Endothelial cell of umbilical vein (primary cell): ENCODE measurements around the gene ASB8. TPM values are rescaled to one million over a fixed set of nuclear protein-coding genes. Genes with fewer than 3 reads are reported as not detected.

Experiments used
- BruUV-seq: library from RNA; stranded (reverse); fragments of 400-500 nt; replicated peaks from 2 replicates; lab custom pipeline; 2021; lab: Mats Ljungman, UMichigan
- CTCF ChIA-PET: fragments of 300-600, 350-600 bp; sonication (Branson Sonifier 250); formaldehyde crosslinking; loops from one replicate; lab custom pipeline; 2021; ENCODE audit warnings: antibody characterized with exemption, inconsistent platforms; lab: Charles Lee
- POLR2A ChIA-PET: fragments of 300-600, 350-600 bp; sonication (Branson Sonifier 250); formaldehyde crosslinking; loops from one replicate; lab custom pipeline; 2021; ENCODE audit warnings: antibody characterized with exemption, inconsistent platforms; lab: Charles Lee
- DNase-seq: peaks from one replicate; pipeline ENCODE4 v3.0.0-alpha.2; 2011; ENCODE audit warnings: low read depth, low spot score
- FAIRE-seq: peaks from 2 replicates; lab custom pipeline; 2011; peaks lifted over from hg19 to GRCh38; lab: Jason Lieb, UNC
- H2AFZ ChIP-seq: 2 replicates; pipeline ENCODE4 v1.6.0; 2012; ENCODE audit warnings: low read depth, low read length, control low read depth, inconsistent platforms
- H3K27ac ChIP-seq: 2 replicates; pipeline ENCODE4 v1.5.1; 2011; ENCODE audit warnings: low read depth, mild to moderate bottlenecking, control low read depth, low read length, moderate library complexity; ENCODE audit not compliant: insufficient read depth
- H3K27me3 ChIP-seq, 2 experiments: 2 replicates each; pipeline versions ENCODE4 v1.6.0 to v1.6.1; 2011; ENCODE audit warnings: low read length in 2 of 2, mixed read lengths in 1 of 2; ENCODE audit not compliant: control insufficient read depth in 2 of 2, insufficient read depth in 2 of 2
- H3K36me3 ChIP-seq, 2 experiments: 2 replicates in 1 of 2; 3 replicates in 1 of 2; pipeline ENCODE4 v1.5.1; 2011; ENCODE audit warnings: low read length in 2 of 2, mild to moderate bottlenecking in 1 of 2, moderate library complexity in 1 of 2; ENCODE audit not compliant: control insufficient read depth in 2 of 2, insufficient read depth in 2 of 2; ENCODE audit errors: extremely low read depth in 1 of 2
- H3K4me1 ChIP-seq: 3 replicates; pipeline ENCODE4 v1.5.1; 2011; ENCODE audit warnings: mild to moderate bottlenecking, low read length; ENCODE audit not compliant: control insufficient read depth, insufficient read depth; ENCODE audit errors: extremely low read depth
- H3K4me2 ChIP-seq: 2 replicates; pipeline ENCODE4 v1.6.1; 2011; ENCODE audit warnings: low read length, control low read depth, mixed read lengths; ENCODE audit not compliant: insufficient read depth
- H3K4me3 ChIP-seq, 3 experiments: fragments of 200-600 bp in 1 of 3; sonication (generic), shearing (Covaris generic) in 1 of 3; replicated peaks in 1 of 3; 2 replicates each; pipeline ENCODE4 v1.5.1; 2011 to 2016; ENCODE audit warnings: control low read depth in 3 of 3, low read length in 3 of 3, mild to moderate bottlenecking in 2 of 3, inconsistent platforms in 1 of 3, low read depth in 1 of 3, moderate library complexity in 1 of 3; ENCODE audit not compliant: insufficient read depth in 1 of 3
- H3K79me2 ChIP-seq: 2 replicates; pipeline ENCODE4 v1.6.0; 2012; ENCODE audit warnings: low read length, inconsistent platforms; ENCODE audit not compliant: control insufficient read depth, insufficient read depth
- H3K9ac ChIP-seq: replicated peaks from 2 replicates; pipeline ENCODE3; 2011; ENCODE audit warnings: low read length, control low read depth; ENCODE audit not compliant: insufficient read depth; ENCODE audit errors: extremely low read depth
- H3K9me1 ChIP-seq: replicated peaks from 3 replicates; pipeline ENCODE4 v1.6.0; 2011; ENCODE audit warnings: mild to moderate bottlenecking, low read length; ENCODE audit not compliant: control insufficient read depth, insufficient read depth; ENCODE audit errors: extremely low read depth
- H3K9me3 ChIP-seq: replicated peaks from 2 replicates; pipeline ENCODE4 v1.5.1; 2012; ENCODE audit warnings: low read length, inconsistent platforms; ENCODE audit not compliant: control insufficient read depth, insufficient read depth
- H4K20me1 ChIP-seq: replicated peaks from 2 replicates; pipeline ENCODE3; 2011; ENCODE audit warnings: mild to moderate bottlenecking, low read length; ENCODE audit not compliant: control insufficient read depth, insufficient read depth; ENCODE audit errors: extremely low read depth
- CTCF ChIP-seq, 2 donors: IDR thresholded peaks; 1 replicate in 1 of 2; 2 replicates in 1 of 2; pipeline ENCODE4 v1.5.1; 2011; ENCODE audit warnings: low read length in 2 of 2, mild to moderate bottlenecking in 2 of 2, moderate library complexity in 2 of 2, control low read depth in 1 of 2, inconsistent platforms in 1 of 2, low read depth in 1 of 2; ENCODE audit not compliant: insufficient read depth in 1 of 2; ENCODE audit errors: extremely low read depth in 1 of 2
- EZH2 ChIP-seq: IDR thresholded peaks from 2 replicates; pipeline ENCODE4 v1.6.1; 2012; ENCODE audit warnings: borderline replicate concordance, low read depth, mild to moderate bottlenecking, moderate library complexity, low read length, inconsistent platforms; ENCODE audit not compliant: severe bottlenecking
- FOS ChIP-seq: IDR thresholded peaks from 2 replicates; pipeline ENCODE4 v1.6.1; 2011; ENCODE audit warnings: mild to moderate bottlenecking, low read length, moderate library complexity, borderline replicate concordance; ENCODE audit not compliant: insufficient read depth
- GATA2 ChIP-seq: IDR thresholded peaks from 2 replicates; pipeline ENCODE4 v1.7.0; 2011; ENCODE audit warnings: low read depth, mild to moderate bottlenecking, moderate library complexity, mixed read lengths, low read length; ENCODE audit not compliant: insufficient read length, insufficient read depth
- JUN ChIP-seq: IDR thresholded peaks from 2 replicates; pipeline ENCODE4 v1.6.1; 2011; ENCODE audit warnings: borderline replicate concordance, low read depth; ENCODE audit not compliant: insufficient read length, insufficient read depth
- MAX ChIP-seq: IDR thresholded peaks from 2 replicates; pipeline ENCODE4 v1.6.1; 2011; ENCODE audit not compliant: insufficient read depth, insufficient read length
- MYC ChIP-seq: IDR thresholded peaks from one replicate; pipeline ENCODE4 v1.6.1; 2011; ENCODE audit warnings: mild to moderate bottlenecking, low read depth, low read length
- POLR2A ChIP-seq: IDR thresholded peaks from 2 replicates; pipeline ENCODE4 v1.6.1; 2012; ENCODE audit warnings: low read depth, mild to moderate bottlenecking, control low read depth, low read length
- POLR2AphosphoS5 ChIP-seq: IDR thresholded peaks from 2 replicates; pipeline ENCODE4 v1.6.1; 2012; ENCODE audit warnings: low read depth, mild to moderate bottlenecking, control low read depth, low read length, moderate library complexity; ENCODE audit not compliant: insufficient read depth
- dilution Hi-C: fragments of 300-500 bp; cut with MboI; formaldehyde crosslinking; loops from one replicate; pipeline ENCODE4 v1.15.0; 2019; ENCODE audit warnings: low sequenced_read_pairs; ENCODE audit not compliant: extremely low pct_ligation_motif_present
- intact Hi-C: fragments of 100-400 bp; cut with micrococcal nuclease; formaldehyde crosslinking; loops from one replicate; pipeline ENCODE4 v1.10.0; 2022
- polyA plus RNA-seq, 4 experiments: library from polyadenylated mRNA; depleted of rRNA in 3 of 4; stranded (reverse) in 3 of 4; unstranded in 1 of 4; fragments of >200 nt; gene quantifications; 2 replicates each; pipeline versions ENCODE4 v1.2.1 to v1.2.3, GENCODE V29; 2011 to 2012; ENCODE audit warnings: missing spikeins in 1 of 4
- total RNA-seq: library from RNA; stranded (reverse); gene quantifications from 2 replicates; pipeline ENCODE4 v1.2.3, GENCODE V29; 2021

ASB8 gene
- total and polyA plus RNA-seq, 2 donors (not counting 3 experiments of a cell fraction or from before 2014, with no cell fraction given): 14.9 to 29.7 TPM

- ChIA-PET POLR2A (no interaction called here), CTCF (no interaction called here)
- DNase-seq: no peak
- dilution Hi-C loops (no loop called here), intact Hi-C loops (loop anchor here (10.0 kb wide), 1 partner anchor 436 kb away; no protein-coding TSS in a partner anchor)
- Histone ChIP-seq H3K9me1 (no peaks in the 10 kb centered on the region), H2AFZ (no peak overlapping the region), H3K27me3 (no peaks in the 10 kb centered on the region), H3K79me2 (peaks cover 4% of the 10 kb centered on the region), H3K27ac (no peak overlapping the region), H4K20me1 (peaks cover 2% of the 10 kb centered on the region), H3K36me3 (peaks cover 7 to 13% of the 10 kb centered on the region in 2 experiments), H3K9ac (no peak overlapping the region), H3K9me3 (no peaks in the 10 kb centered on the region), H3K4me3 (no peak overlapping the region), H3K4me1 (no peaks in the 10 kb centered on the region), H3K4me2 (no peak overlapping the region)
- BruUV-seq: no TSS peak
- TF ChIP-seq MYC (no peak), FOS (no peak), GATA2 (no peak), JUN (no peak), MAX (no peak), CTCF (IDR thresholded peaks at IDR 0.05; ENCODE audit: extremely low read depth in 1 of 2, insufficient read depth in 1 of 2, low read depth in 1 of 2, low read length in 2 of 2) (no peak), EZH2 (no peak), POLR2A (no peak), POLR2AphosphoS5 (no peak)
- FAIRE-seq: no peak
These were observed 6.1 kb downstream of the ASB8 start for GRCh38 chr12:48151103-48151771.
